Endometrium (tissue), 2 donors: ENCODE results near the gene SLCO2B1.

Experiments
- FAIRE-seq: peaks from 2 replicates; lab custom pipeline; 2012; peaks lifted over from hg19 to GRCh38; lab: Jason Lieb, UNC
- donor health status: control.
- donor health status: control.

SLCO2B1 gene

DNA sequence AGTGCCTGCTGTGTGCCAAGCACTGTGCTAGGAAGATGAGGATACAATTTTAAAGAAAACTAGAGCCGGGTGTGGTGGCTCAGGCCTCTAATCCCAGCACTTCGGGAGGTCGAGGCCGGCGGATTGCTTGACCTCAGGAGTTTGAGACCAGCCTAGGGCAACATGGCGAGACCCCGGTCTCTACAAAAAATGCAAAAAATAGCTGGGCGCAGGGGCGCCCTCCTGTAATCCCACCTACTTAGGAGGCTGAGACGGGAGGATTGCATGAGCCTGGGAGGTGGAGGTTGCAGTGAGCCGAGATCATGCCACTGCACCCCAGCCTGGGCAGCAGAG lies 98.0 kb downstream of the SLCO2B1 start:
- FAIRE-seq: no peak

DNA sequence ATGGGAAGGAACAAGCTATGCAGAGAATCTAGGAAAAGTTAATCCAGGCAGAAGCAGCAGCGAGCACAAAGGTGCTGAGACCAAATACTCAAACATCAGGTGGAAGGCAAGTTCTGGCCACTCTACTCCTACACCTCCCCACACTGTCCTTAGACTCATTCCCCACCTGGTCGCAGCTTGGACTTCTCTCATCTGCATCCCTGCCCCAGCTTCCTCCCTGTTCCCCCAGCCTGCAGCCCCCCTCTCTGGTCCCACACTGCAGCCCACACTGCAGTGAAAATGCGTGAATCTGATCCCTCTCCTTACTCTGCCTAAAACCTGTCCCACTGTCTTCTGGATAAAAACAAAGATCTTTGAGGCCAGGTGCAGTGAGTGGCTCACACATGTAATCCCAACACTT lies 98.8 kb downstream of the SLCO2B1 start:
- no peak for FAIRE-seq

DNA sequence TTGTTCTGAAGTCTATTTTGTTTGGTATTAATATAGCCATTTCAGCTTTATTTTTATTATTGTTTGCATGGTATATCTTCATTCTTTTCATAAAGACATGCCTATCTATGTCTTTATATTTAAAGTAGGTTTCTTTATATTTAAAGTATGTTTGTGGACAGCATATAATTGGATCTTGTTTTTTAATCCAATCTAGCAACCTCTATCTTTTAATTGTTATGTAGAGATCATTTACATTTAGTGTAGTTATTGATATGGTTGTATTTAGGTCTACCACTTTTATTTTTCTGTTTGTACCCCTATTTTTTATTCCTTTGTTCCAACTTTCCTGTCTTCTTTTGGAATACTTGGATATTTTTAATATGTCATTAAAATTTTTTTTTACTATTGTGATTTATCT lies 103.4 kb downstream of the SLCO2B1 start:
- FAIRE-seq: no peak
